Lung (tissue), 12 donors: ENCODE results near the gene FASTKD3. TPM values are rescaled to one million over a fixed set of nuclear protein-coding genes. Genes with fewer than 3 reads are reported as not detected.

Experiments used
- ATAC-seq: fragments of 200-7000 bp; cut with Tn5 transposase; one replicate; pipeline ENCODE4 v1.9.1; 2020; ENCODE audit warnings: moderate number of reproducible peaks; ENCODE audit not compliant: insufficient read depth, low FRiP score
- DNase-seq, 3 donors: peaks; one replicate each; pipeline ENCODE4 v3.0.0-alpha.2; 2013 to 2017
- H3K27ac ChIP-seq, 2 donors: one replicate each; pipeline ENCODE4 v1.5.1; 2013; ENCODE audit warnings: mild to moderate bottlenecking in 2 of 2, moderate library complexity in 2 of 2, control low read depth in 1 of 2, inconsistent platforms in 1 of 2, low read depth in 1 of 2, low read length in 1 of 2
- H3K27me3 ChIP-seq, 3 donors: one replicate each; pipeline ENCODE4 v1.5.1; 2013; ENCODE audit warnings: low read length in 2 of 3; ENCODE audit not compliant: control insufficient read depth in 3 of 3, insufficient read depth in 3 of 3
- H3K36me3 ChIP-seq, 4 donors: one replicate each; pipeline ENCODE4 v1.5.1; 2013; ENCODE audit warnings: low read length in 4 of 4, mild to moderate bottlenecking in 1 of 4, moderate library complexity in 1 of 4; ENCODE audit not compliant: control insufficient read depth in 4 of 4, insufficient read depth in 4 of 4
- H3K4me1 ChIP-seq, 5 donors: one replicate each; pipeline ENCODE4 v1.5.1; 2013; ENCODE audit warnings: low read length in 5 of 5, mild to moderate bottlenecking in 2 of 5, moderate library complexity in 1 of 5; ENCODE audit not compliant: control insufficient read depth in 5 of 5, insufficient read depth in 5 of 5
- H3K4me3 ChIP-seq: one replicate; pipeline ENCODE4 v1.5.1; 2013; ENCODE audit warnings: mild to moderate bottlenecking, control low read depth, moderate library complexity
- H3K9ac ChIP-seq, 2 donors: one replicate each; pipeline ENCODE4 v1.5.1; 2013; ENCODE audit warnings: low read length in 2 of 2, control low read depth in 1 of 2; ENCODE audit not compliant: insufficient read depth in 1 of 2
- H3K9me3 ChIP-seq, 4 donors: one replicate each; pipeline ENCODE4 v1.5.1; 2013; ENCODE audit warnings: low read length in 3 of 4, mild to moderate bottlenecking in 1 of 4, moderate library complexity in 1 of 4; ENCODE audit not compliant: control insufficient read depth in 4 of 4, insufficient read depth in 3 of 4
- WGBS, 2 donors: extraction: QIAGEN DNeasy Blood & Tissue Kit; methylation state at CpG; one replicate each; pipeline ENCODE4 v1.1.7; 2013; 5-methylcytosine and 5-hydroxymethylcytosine counted together
- polyA plus RNA-seq, 2 donors: library from polyadenylated mRNA; stranded (reverse); fragments of 200-250 nt; gene quantifications; one replicate each; pipeline ENCODE4 v1.2.1, GENCODE V29; 2013
- total RNA-seq, 2 donors: library from RNA; depleted of rRNA in 1 of 2; stranded (reverse); fragments of >200 nt in 1 of 2; gene quantifications; one replicate each; pipeline ENCODE4 v1.2.1, GENCODE V29; 2014 to 2021
- TF ChIP-seq, protein P1 (sequence below): IDR thresholded peaks from 2 replicates; pipeline ENCODE4 v1.5.1; 2012; ENCODE audit warnings: mild to moderate bottlenecking; ENCODE audit errors: control extremely low read depth, extremely low read depth
- donor health status: control.
- donor health status: control.
- donor health status: Bipolar disorder and iron deficiency.
- donor health status: healthy.
- donor health status: DM: yes; HTN: yes; CAD: no.

FASTKD3 gene
- total and polyA plus RNA-seq, 4 donors = 6.7 to 17.7 (median 13.5) TPM

GRCh38 chr5:7886849-7887475 is 18.1 kb upstream of the FASTKD3 start:
- Histone ChIP-seq H3K4me3 (no peak overlapping the region), H3K9ac (no peak overlapping the region), H3K27me3 (no peaks in the 10 kb centered on the region), H3K9me3 (no peaks in the 10 kb centered on the region), H3K27ac (no peak overlapping the region), H3K36me3 (peaks cover 19 to 29% (median 24%) of the 10 kb centered on the region in 4 donors), H3K4me1 (peaks cover 0 to 3% (median 0%) of the 10 kb centered on the region in 5 donors)
- WGBS, 2 donors = 61 to 76% methylated on average over 7 of the region's 7 CpGs
- TF ChIP-seq, protein P1, sequence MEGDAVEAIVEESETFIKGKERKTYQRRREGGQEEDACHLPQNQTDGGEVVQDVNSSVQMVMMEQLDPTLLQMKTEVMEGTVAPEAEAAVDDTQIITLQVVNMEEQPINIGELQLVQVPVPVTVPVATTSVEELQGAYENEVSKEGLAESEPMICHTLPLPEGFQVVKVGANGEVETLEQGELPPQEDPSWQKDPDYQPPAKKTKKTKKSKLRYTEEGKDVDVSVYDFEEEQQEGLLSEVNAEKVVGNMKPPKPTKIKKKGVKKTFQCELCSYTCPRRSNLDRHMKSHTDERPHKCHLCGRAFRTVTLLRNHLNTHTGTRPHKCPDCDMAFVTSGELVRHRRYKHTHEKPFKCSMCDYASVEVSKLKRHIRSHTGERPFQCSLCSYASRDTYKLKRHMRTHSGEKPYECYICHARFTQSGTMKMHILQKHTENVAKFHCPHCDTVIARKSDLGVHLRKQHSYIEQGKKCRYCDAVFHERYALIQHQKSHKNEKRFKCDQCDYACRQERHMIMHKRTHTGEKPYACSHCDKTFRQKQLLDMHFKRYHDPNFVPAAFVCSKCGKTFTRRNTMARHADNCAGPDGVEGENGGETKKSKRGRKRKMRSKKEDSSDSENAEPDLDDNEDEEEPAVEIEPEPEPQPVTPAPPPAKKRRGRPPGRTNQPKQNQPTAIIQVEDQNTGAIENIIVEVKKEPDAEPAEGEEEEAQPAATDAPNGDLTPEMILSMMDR = peak; percentile 3
- DNase-seq (peak; percentile 16 to 72 (median 65)), ATAC-seq (no peak)

GRCh38 chr5:7884491-7885267 is 15.8 kb upstream of the FASTKD3 start:
- ATAC-seq (no peak), DNase-seq (peak in 2 of 3 donors; percentile 5 to 25)
- Histone ChIP-seq H3K4me3 (no peak overlapping the region), H3K36me3 (peaks cover 16 to 33% (median 26%) of the 10 kb centered on the region in 4 donors), H3K27me3 (no peaks in the 10 kb centered on the region), H3K9me3 (no peaks in the 10 kb centered on the region), H3K9ac (no peak overlapping the region), H3K4me1 (peaks cover 0 to 10% (median 0%) of the 10 kb centered on the region in 5 donors), H3K27ac (no peak overlapping the region)
- WGBS, 2 donors = 57 to 82% methylated on average over 5 of the region's 5 CpGs
- TF ChIP-seq, protein P1 = no peak

- DNase-seq (peak in 1 of 3 donors; percentile 9), ATAC-seq (no peak)
- TF ChIP-seq, protein P1 = no peak
- 39 to 62% methylated on average over 4 of the region's 4 CpGs for WGBS, 2 donors
- Histone ChIP-seq H3K27ac (peak overlapping the region in 1 of 2 donors; percentile 9), H3K4me1 (peaks cover 0 to 12% (median 0%) of the 10 kb centered on the region in 5 donors), H3K4me3 (no peak overlapping the region), H3K9ac (no peak overlapping the region), H3K27me3 (no peaks in the 10 kb centered on the region), H3K9me3 (no peaks in the 10 kb centered on the region), H3K36me3 (peaks cover 17 to 39% (median 28%) of the 10 kb centered on the region in 4 donors)
Observed at GRCh38 chr5:7882926-7883325, 14.1 kb upstream of the FASTKD3 start.
